ENCODE measurements around the gene RAVER2. TPM values are rescaled to one million over a fixed set of nuclear protein-coding genes. Genes with fewer than 3 reads are reported as not detected.

The RAVER2 gene
- total RNA-seq, 1 experiment from 2014 or later, result 13.3 TPM

DNA sequence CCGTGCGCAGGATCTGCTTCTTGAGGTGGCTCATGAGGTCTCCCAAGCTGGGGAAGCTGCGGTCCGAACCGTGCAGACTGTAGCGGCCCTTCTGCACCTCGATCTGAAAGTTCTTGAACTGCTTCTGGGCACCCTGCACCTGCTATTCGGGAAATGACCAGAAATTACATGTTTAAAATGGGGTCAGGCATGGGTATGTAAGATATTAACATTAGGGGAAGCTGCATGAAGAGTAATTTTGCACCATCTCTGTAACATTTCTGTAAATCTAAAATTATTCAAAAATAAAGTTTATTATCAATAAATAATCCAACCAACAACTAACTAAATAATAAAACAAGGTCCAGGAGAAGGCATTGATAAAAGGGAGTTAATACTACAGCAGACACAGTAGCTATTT is 110.7 kb downstream of the RAVER2 start:
- Histone ChIP-seq H2AK5ac (ENCODE audit: insufficient read length, low read length) (no peak overlapping the region), H2BK20ac (ENCODE audit: low read depth, low read length, poor library complexity, severe bottlenecking) (no peak overlapping the region), H3T11ph (ENCODE audit: low read length) (no peak overlapping the region), H4K8ac (replicated peaks; ENCODE audit: insufficient read length, low read depth, low read length) (no peak overlapping the region), H2BK15ac (ENCODE audit: low read depth, low read length) (no peak overlapping the region), H3K23ac (ENCODE audit: insufficient read length, low read depth, low read length) (no peak overlapping the region), H3K27ac (ENCODE audit: insufficient read length, low read depth, low read length) (no peak overlapping the region), H3K27me3 (ENCODE audit: insufficient read depth, low read length) (no peaks in the 10 kb centered on the region), H3K79me2 (ENCODE audit: insufficient read depth, low read length) (no peaks in the 10 kb centered on the region), H4K5ac (ENCODE audit: insufficient read length, low read depth, low read length) (no peak overlapping the region), H3K14ac (ENCODE audit: insufficient read depth, low read length) (no peak overlapping the region), H4K20me1 (ENCODE audit: control insufficient read depth, insufficient read depth, insufficient read length) (no peaks in the 10 kb centered on the region), H4K91ac (ENCODE audit: insufficient read length, low read depth, low read length) (no peak overlapping the region), H3K4me2 (ENCODE audit: insufficient read depth, insufficient read length, low read length) (no peak overlapping the region), H2AFZ (ENCODE audit: low read length) (no peak overlapping the region), H3K9ac (ENCODE audit: extremely low read depth, insufficient read length, low read length) (no peak overlapping the region), H3K4ac (ENCODE audit: low read depth, low read length) (no peak overlapping the region), H3K56ac (ENCODE audit: insufficient read length, low read depth, low read length) (no peak overlapping the region), H3K4me1 (ENCODE audit: insufficient read depth, low read length) (no peaks in the 10 kb centered on the region), H2BK5ac (ENCODE audit: insufficient read length, low read length) (no peak overlapping the region), H2BK120ac (ENCODE audit: low read depth, low read length, poor library complexity, severe bottlenecking) (no peak overlapping the region), H2BK12ac (ENCODE audit: insufficient read length, low read depth, low read length) (no peak overlapping the region), H3K79me1 (ENCODE audit: insufficient read depth, low read depth, low read length, poor library complexity, severe bottlenecking) (no peaks in the 10 kb centered on the region), H3K23me2 (ENCODE audit: insufficient read length, low read depth, low read length, poor library complexity, severe bottlenecking) (no peaks in the 10 kb centered on the region), H3K9me3 (ENCODE audit: control insufficient read depth, low read depth, low read length) (no peaks in the 10 kb centered on the region), H3K18ac (ENCODE audit: insufficient read length, low read depth, low read length) (no peak overlapping the region)
- WGBS (ENCODE audit: extremely low coverage, insufficient read length, low lambda C conversion rate), result no CpG with 5 or more reads among the region's 8 CpGs
- no peak for DNase-seq
- no peaks in the 10 kb centered on the region; a peak in 1 of 4 replicates for H3K4me1 Mint-ChIP-seq
- no peaks in the 10 kb centered on the region for H3K27me3 Mint-ChIP-seq (ENCODE audit: low read depth)
- TF ChIP-seq, protein P1, sequence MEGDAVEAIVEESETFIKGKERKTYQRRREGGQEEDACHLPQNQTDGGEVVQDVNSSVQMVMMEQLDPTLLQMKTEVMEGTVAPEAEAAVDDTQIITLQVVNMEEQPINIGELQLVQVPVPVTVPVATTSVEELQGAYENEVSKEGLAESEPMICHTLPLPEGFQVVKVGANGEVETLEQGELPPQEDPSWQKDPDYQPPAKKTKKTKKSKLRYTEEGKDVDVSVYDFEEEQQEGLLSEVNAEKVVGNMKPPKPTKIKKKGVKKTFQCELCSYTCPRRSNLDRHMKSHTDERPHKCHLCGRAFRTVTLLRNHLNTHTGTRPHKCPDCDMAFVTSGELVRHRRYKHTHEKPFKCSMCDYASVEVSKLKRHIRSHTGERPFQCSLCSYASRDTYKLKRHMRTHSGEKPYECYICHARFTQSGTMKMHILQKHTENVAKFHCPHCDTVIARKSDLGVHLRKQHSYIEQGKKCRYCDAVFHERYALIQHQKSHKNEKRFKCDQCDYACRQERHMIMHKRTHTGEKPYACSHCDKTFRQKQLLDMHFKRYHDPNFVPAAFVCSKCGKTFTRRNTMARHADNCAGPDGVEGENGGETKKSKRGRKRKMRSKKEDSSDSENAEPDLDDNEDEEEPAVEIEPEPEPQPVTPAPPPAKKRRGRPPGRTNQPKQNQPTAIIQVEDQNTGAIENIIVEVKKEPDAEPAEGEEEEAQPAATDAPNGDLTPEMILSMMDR (conservative IDR thresholded peaks at IDR 0.05), result no peak
- H3K27ac Mint-ChIP-seq, result no peak overlapping the region
- peaks cover 4 to 18% (median 16%) of the 10 kb centered on the region in 3 experiments; a peak in 5 of 7 replicates for H3K36me3 Mint-ChIP-seq (ENCODE audit: insufficient read depth in 1 of 3, low read depth in 3 of 3)
- no peaks in the 10 kb centered on the region for H3K9me3 Mint-ChIP-seq
- H3K4me3 Mint-ChIP-seq, result no peak overlapping the region

Data from H9 (cell line).